Measurements from ENCODE around the gene OR5K3.
A peak's percentile ranks its signal among the peaks of the same experiment; 100 is the strongest.
"Not testable (repeated sequence)": the region's sequence is repeated elsewhere in the genome, so short reads cannot be mapped to it uniquely, and the experiment has no call there.

Gene OR5K3, protein sequence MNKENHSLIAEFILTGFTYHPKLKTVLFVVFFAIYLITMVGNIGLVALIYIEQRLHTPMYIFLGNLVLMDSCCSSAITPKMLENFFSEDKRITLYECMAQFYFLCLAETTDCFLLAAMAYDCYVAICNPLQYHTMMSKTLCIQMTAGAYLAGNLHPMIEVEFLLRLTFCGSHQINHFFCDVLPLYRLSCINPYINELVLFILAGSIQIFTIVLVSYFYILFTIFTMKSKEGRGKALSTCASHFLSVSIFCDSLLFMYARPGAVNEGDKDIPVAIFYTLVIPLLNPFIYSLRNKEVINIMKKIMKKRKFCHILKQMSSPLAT

DNA sequence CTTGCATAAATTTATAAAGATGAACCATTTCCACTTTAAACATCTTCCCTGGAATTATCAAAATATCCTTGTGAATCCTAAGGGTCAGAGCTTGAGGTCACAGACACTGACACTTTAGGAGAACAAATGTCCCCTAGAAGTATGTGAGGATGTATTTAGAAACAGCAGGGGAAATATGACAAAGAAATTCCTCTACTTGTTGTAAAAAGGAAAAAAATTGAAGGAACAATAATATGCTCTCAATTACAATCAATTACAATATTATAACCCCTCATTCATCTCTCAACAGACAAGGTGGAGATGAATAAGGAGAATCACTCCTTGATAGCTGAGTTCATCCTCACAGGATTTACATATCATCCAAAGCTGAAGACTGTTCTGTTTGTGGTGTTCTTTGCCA, at the start of gene OR5K3:
TSS of gene OR5K3 (plus strand) at position 301 of the 400 bp plus-strand sequence. CDS start at position 301, 0 bp downstream.
- DNase-seq (ENCODE audit: low spot score), result no peak

DNA sequence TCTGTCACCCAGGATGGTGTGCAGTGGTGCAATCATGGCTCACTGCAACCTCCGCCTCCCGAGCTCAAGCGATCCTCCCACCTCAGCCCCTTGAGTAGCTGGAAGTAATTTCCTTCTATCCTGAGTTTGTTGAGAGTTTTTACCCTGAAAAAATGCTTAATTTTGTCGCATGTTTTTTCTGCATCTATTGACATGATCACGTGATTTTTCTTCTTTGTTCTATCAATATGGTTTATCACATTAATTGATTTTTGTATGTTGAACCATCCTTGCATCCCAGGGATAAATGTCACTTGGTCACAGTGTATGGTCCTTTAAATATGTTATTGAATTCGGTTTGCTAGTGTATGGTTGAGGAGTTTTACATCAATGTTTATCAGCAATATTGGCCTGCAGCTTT, 48.7 kb upstream of the OR5K3 start:
- DNase-seq (ENCODE audit: low spot score), result no peak

DNA sequence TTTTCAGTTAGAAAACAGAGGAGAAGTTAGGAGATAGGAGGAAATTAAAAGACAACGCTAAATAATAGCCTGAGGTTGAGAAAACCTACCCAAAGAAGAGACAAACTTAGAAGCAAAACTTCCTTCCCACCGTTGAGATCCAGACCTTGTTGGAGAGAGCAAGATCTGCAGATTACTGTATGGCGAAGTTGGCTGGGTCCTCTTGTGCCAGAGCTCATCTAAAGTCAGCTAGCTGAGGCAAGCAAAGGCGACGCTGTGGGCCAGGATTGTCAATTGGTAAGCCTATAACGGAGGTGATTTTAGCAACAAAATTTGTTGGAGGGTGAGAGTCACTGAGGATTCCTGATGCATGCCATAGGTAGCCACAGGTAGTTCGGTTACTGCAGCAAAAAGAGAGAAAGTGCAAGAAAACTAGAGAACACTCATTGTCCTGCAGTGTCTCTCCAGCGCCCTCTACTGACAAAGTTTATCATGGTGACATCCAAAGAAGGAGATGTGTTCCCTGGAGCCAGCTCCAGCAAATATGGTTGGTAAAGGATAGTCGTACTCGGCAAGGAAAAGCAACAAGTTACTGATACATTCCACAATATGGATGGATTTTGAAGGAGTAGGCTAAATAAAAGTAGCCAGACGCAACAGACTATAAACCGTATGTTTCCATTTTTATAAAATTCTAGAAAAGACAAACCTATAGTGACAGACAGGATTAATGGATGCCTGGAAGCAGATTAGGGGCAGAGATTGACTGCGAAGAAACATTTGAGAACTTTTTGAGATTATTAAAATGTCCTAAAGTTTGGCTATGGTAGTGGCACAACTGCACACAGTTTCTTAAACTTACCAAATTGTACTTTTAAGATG, 46.6 kb upstream of the OR5K3 start:
- DNase-seq (ENCODE audit: low spot score), result peak; percentile 55

DNA sequence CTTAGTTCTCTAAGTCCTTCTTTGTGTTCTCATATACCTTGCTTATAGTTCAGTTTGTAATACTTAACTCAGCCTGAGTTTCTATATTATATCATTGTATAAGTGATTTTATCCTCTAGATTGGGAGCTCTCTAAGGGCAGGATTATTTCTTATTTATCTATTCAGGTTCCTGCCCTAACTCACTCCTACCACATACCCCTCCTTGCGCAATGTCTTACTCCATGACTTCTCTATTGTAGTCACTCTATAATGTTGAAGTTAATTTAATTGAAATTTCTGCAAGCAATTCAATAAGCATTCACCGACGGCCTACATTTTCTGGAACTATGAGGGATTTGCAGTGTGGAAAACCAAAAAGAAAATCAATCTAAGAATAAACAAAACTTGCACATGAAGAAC, 40.4 kb upstream of the OR5K3 start:
- DNase-seq (ENCODE audit: low spot score), result no peak

DNA sequence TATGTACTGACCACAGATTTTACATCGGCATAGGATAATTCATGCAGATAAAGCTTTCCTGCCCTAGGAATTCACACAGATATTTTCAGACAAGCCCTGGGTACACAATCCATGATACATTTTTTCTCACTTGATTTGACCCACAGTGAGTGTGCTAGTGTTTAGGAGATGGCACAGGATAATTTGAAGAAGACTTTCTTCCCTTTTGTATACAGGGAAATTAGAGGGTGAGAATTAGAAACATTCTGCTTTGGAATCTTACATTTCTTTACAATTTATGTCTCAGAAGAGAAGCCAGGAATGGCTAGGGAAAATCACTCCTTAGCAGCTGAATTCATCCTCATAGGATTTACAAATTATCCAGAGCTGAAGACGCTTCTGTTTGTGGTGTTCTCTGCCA, 36.9 kb upstream of the OR5K3 start, which contains the start of gene OR5K4:
TSS of gene OR5K4 (plus strand) at position 301 of the 400 bp plus-strand sequence. CDS start at position 301, 0 bp downstream.
- no peak for DNase-seq (ENCODE audit: low spot score)

DNA sequence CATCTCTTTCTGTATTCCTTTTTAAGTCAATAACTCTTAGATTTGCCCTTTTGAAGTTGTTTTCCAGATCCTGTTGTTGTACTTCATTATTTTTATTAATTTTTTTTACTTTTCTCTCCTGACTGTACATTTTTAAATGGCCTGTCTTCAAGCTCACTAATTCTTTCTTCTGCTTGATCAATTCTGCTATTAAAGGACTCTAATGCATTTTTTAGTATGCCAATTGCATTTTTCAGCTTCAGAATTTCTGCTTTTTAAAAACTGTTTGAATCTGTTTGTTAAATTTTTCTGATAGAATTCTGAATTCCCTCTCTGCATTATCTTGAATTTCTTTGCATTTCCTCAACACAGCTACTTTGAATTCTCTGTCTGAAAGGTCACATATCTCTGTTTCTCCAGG, 31.2 kb upstream of the OR5K3 start:
- DNase-seq (ENCODE audit: low spot score), result no peak

DNA sequence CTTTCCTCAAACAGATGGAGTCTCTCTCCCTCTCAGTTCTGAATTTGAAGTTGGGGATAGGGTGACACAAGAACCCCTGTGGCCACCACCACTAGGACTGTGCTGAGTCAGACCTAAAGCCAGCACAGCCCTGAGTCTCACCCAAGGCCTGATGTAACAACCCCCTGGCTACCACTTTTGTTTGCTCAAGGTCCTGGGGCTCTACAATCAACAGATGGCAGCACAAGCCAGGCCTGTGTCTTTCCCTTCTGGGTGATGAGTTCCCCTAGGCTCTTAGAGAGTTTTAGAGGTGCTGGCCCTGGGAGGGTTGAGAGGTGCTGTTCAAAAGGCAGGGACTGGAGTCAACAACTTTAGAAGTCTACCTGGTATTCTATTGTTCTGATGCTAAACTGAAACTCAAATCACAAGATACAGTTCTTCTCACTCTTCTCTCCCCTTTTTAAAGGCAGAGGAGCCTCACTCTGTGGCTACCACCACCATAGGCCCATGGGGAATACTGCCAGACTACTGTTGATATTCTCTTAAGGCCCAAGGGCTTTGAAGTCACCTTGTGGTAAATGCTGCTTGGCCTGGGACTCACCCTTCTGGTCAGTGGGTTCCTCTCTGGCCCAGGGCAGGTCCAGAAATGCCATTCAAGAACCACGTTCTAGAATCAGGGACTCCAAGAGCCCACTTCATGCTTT, 30.3 kb upstream of the OR5K3 start:
- peak; percentile 2 for DNase-seq (ENCODE audit: low spot score)

DNA sequence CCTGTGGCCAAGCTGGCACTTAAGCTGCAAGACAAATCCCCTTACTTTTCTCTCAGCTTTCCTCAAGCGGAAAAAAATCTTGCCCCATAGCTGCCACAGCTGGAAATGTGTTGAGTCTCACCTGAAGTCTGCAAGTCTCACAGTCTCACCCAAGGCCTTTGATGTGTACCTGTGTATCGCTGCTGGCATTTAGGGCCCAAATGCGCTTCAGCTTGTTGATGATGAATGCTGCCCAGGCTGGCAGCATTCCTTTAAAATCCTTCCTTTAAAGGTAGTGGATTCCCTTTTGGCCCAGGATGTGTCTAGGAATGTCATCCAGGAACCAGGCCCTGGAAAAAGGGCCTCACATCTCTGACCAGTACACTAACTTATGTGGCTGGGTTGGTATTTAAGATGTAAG, 29.8 kb upstream of the OR5K3 start:
- DNase-seq (ENCODE audit: low spot score), result no peak

DNA sequence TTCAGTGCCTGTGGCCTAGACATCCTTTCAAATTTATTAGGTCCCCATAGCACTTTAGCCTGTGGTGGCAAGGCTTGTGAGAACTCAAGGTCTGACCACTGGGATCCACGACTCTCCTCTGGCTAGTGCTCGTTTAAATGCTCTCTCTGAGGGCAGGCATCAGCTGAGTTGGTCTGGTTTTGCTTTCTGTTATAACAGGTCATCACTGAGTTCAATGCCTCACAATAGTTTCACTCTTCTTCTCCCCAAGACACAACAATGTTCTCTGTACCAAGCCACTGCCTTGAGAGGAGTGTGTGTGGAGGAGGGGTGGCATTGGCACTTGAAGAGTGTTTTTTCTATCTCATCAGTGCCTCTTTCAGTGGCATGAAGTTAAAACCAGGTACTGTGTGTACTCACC, 29.2 kb upstream of the OR5K3 start:
- no peak for DNase-seq (ENCODE audit: low spot score)

DNA sequence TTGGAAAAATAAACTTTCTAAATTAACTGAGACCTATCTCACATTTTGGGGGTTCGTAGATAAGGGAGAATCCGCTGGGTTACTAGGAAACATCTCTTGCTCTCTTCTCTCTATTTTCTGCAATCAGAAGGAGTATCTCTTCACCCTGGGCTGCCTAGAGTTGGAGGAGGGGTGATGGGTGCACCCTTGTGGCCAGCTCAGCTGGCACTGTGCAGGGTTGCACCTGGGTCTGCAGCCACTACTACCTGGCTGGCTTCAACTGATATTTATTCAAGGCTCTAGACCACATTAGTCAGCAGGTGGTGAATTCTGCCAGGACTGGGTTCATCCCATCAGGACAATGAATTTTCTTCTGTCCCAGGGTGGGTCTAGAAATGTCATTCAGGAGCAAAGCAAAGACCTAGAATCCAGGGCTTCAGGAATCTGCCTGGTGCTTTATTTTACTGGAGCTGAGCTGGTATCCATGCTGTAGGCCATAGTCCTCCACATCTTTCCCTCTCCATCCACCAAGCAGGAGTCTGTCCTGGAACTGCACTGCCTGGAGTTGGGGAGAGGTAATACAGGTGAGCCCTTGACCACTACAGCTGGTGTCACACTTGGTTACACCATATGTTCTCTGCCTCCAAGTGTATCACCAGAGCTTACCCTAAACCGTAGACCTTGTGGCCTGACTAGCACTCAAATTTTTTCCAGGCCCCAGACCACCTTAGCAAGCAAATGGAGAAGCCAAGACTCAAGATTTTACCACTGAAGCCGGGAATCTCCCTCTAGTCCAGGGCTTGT, 22.8 kb upstream of the OR5K3 start:
- no peak for DNase-seq (ENCODE audit: low spot score)

DNA sequence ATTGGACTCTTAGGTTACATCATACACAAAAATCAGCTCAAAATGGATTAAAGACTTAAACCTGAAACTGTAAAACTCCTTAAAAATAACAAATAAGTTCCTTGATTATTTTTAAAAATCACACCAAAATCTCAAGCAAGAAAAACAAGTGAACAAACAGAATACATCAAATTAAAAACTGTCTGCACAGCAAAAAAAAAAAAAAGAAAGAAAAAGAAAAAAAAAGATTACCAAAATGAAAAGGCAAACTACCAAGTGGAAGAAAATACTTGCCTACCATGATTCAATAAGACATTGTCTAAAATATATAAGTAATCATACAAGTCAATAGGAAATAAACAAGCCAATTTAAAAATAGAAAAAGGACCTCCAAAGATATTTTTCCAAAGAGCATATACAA, 19.3 kb upstream of the OR5K3 start:
- no peak for DNase-seq (ENCODE audit: low spot score)

DNA sequence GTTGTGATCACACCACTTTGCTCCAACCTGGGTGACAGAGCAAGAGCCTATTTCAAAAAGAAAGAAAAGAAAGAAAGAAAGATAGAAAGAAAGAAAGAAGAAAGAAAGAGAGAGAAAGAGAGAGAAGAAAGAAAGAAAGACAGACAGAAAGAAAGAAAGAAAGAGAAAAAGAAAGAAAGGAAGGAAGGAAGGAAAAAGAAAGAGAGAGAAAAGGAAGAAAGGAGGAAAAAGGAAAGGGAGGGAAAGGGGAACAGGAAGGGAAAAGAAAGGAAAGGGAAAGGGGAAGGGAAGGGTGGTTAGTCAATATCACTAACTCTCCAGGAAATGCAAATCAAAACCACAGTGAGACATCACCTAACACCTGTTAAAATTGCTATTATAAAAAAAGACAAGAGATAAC, 18.6 kb upstream of the OR5K3 start:
- no peak for DNase-seq (ENCODE audit: low spot score)

DNA sequence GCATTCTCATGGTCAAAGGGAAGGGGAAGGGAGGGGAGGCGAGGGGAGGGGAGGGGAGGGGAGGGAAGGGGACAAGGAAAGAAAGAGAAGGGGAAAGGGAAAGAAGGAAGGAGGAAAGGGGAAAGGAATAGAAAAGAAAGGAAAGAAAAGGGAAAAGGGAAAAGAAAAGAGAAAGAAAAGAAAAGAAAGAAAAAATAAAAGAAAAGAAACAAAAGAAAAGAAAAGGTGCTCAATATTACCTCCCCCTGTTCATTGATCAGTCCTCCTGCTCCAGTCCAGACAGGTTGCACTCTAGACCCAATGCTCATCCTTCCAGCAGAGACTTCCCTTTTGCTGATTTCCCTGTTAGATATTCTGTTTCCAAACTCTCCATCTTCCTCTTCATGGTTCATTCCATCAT, 18.0 kb upstream of the OR5K3 start:
- DNase-seq (ENCODE audit: low spot score), result no peak

DNA sequence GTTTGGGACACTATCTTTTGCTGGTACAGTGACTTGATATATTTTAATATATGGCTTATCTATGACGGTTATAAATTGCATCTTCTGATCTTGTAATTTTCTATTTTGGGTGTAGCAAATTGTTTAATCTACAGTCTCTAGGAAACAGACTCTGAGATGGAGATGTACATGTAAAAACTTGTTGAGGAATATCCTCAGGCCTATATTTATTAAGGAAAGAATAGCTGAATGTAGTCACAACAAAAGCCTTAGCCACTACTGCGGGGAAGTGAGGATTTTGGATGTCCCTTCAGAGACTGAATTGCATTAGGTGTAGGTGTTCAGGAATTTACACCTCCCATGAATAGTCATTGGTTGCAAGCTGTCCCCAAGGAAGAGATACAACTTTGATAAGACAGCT, 13.8 kb upstream of the OR5K3 start:
- DNase-seq (ENCODE audit: low spot score), result no peak

DNA sequence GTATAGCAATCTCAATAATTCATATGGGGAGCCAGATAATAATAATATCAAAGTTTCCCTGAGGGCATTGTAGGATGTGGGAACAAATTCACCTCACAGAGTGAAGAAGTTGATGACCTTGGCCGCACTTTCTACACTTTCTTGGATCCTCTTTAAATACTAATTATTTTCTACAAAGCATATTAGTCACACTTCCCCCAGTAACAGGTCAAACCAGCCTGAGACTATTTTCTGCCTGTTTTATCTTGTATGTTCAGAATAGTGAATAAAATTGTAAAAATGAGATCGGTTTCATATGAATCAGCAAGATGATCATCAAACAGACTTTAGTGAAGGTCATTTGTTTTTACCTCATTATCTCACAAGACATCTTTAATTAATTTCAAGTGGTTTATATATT, 2.3 kb upstream of the OR5K3 start:
- DNase-seq (ENCODE audit: low spot score), result no peak

DNA sequence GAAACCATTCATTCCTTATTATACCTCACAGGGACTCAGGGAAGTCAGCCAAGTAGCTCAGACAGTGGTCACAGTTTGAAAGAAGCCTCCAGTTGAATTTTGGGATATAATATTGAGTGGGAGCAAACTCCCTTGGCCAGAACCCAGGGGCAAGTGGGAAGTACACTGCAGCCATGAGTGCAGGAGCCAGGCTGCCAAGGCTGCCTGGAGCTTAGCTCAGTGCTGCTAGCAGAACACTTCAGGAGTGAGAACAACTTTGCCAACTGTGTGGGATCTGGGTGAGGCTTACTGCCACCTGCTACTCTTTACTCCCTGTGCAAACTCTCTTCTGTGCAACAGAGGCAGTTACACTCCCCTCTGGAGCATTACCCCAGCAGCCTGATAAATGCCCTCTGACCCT, 4.6 kb downstream of the OR5K3 start:
- no peak for DNase-seq (ENCODE audit: low spot score)

DNA sequence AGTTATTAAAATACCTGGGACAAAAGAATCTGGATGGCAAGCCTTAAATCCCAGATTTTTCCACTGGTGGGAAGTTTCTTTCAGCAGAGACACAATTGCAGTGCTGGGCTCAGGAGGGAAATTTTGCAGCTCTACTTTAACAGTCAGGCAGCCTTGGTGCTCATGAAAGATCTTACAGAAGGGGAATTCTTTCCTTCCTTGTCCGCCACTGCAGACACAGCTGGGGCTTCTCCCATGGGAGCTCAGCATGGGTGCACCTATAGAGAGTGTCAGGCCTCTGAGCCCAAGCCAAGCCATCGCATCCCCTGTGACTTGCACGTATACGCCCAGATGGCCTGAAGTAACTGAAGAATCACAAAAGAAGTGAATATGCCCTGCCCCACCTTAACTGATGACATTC, 6.0 kb downstream of the OR5K3 start:
- not testable (repeated sequence) for DNase-seq (ENCODE audit: low spot score)

DNA sequence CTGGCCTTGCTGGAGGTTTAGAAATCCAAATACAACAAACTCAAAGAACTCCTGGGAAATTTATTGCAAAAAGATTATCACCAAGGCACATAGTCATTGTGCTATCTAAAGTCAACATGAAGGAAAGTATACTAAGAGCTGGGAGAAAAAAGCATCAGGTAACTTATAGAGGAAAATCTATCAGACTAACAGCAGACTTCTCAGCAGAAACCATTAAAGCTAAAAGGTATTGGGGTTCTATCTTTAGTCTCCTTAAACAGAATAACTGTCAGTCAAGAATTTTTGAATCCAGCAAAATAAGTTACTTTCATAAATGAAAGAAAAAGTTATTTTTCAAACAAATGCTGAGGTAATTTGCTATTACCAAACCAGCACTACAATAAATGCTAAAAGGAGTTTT, 8.0 kb downstream of the OR5K3 start:
- no peak for DNase-seq (ENCODE audit: low spot score)

DNA sequence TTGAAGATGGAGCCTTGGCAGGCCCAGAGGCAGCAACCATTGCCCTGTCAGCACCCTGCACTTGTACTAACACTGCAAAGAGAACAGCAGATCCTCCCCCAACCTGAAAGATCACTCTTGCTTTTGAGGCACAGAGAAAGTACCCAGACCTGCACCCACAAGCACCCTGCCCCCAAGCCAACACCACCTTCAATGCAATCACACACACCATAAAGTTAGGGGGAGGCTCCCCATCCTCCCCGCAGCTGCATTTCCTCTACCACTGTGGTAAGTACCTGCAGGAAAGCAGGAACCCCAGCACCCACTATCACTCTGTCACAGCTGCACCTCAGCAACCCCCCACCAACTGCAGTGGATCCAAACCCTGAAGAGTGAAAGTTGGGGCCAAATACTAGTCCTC, 12.0 kb downstream of the OR5K3 start:
- DNase-seq (ENCODE audit: low spot score), result no peak

DNA sequence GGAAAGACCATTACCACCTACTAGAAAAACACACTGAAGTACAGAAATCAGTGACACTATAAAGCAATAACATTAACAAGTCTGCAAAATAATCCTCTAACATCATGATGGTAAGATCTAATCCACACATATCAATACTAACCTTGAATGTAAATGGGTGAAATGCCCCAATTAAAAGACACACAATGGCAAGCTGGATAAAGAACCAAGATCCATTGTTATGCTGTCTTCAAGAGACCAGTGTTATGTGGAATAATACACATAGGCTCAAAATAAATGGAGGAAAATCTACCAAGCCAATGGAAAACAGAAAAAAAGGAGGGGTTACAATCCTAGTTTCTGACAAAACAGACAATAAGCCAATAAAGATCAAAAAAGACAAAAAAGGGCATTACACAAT, 13.5 kb downstream of the OR5K3 start:
- DNase-seq (ENCODE audit: low spot score), result no peak

DNA sequence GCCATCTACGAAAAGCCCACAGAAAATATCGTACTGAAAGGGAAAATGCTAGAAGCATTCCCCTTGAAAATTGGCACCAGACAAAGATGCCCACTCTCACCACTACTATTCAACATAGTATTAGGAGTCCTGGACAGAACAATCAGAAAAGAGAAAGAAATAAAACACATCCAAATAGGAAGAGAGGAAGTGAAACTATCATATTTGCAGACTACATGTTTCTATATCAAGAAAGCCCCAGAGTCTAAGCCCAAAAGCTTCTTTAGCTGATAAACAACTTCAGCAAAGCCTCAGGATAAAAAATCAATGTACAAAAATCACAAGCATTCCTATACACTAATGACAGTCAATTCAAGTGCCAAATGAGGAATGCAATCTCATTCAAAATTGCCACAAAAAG, 15.6 kb downstream of the OR5K3 start:
- no peak for DNase-seq (ENCODE audit: low spot score)

DNA sequence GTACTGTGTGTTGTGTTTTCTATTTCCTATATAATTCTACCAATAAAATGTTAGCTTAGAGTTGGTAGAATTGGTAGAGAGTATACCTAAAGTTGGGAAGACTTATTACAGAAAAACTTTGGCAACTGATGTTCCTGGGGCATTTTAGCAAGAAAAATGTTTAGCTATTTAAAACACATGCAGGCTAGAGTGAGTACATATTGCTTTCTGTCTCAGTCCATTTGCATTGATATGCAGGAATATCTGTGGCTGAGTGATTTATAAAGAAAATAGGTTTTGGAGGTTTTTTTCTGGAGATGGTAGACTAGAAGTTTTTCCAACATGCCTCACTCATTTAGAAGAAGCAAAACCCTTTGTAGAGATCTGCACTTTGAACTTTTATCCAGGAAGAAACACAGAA, 42.1 kb downstream of the OR5K3 start:
- no peak for DNase-seq (ENCODE audit: low spot score)
